H1 (cell line): ENCODE results near the gene NEDD1. TPM values are rescaled to one million over a fixed set of nuclear protein-coding genes. Genes with fewer than 3 reads are reported as not detected.

Source experiments
- CTCF ChIA-PET: fragments of 300-600 bp; sonication (Branson Sonifier 250); formaldehyde crosslinking; loops from one replicate; lab custom pipeline; 2021; ENCODE audit not compliant: partially characterized antibody; lab: Charles Lee
- POLR2A ChIA-PET: fragments of 300-600 bp; sonication (Branson Sonifier 250); formaldehyde crosslinking; loops from one replicate; lab custom pipeline; 2021; ENCODE audit warnings: inconsistent platforms; ENCODE audit not compliant: partially characterized antibody; lab: Charles Lee
- DNase-seq, 2 experiments: peaks; one replicate each; pipeline versions ENCODE4 v3.0.0 to v3.0.0-alpha.2; 2010 to 2022; ENCODE audit warnings: low spot score in 2 of 2, low read depth in 1 of 2, mixed read lengths in 1 of 2
- FAIRE-seq: peaks from 2 replicates; lab custom pipeline; 2011; peaks lifted over from hg19 to GRCh38; lab: Jason Lieb, UNC
- H2AFZ ChIP-seq: 2 replicates; pipeline ENCODE4 v1.8.1; 2012; ENCODE audit warnings: low read length, inconsistent platforms
- H2AK5ac ChIP-seq: 2 replicates; pipeline ENCODE4 v1.6.1; 2013; ENCODE audit warnings: low read depth, low read length
- H2BK120ac ChIP-seq: replicated peaks from 2 replicates; pipeline ENCODE3; 2013; ENCODE audit warnings: low read depth, low read length, inconsistent platforms
- H2BK12ac ChIP-seq: 2 replicates; pipeline ENCODE4 v1.6.1; 2013; ENCODE audit warnings: low read depth, low read length
- H2BK15ac ChIP-seq: 2 replicates; pipeline ENCODE4 v1.6.1; 2013; ENCODE audit warnings: low read length
- H2BK20ac ChIP-seq: 2 replicates; pipeline ENCODE4 v1.6.1; 2013; ENCODE audit warnings: low read length
- H2BK5ac ChIP-seq: 2 replicates; pipeline ENCODE4 v1.6.1; 2013; ENCODE audit warnings: low read depth, low read length
- H3K14ac ChIP-seq: 2 replicates; pipeline ENCODE4 v1.6.1; 2013; ENCODE audit warnings: inconsistent platforms; ENCODE audit not compliant: insufficient read length
- H3K18ac ChIP-seq: 2 replicates; pipeline ENCODE4 v1.6.1; 2013; ENCODE audit warnings: low read length; ENCODE audit errors: extremely low read depth
- H3K23ac ChIP-seq: 2 replicates; pipeline ENCODE4 v1.6.1; 2013; ENCODE audit warnings: inconsistent platforms; ENCODE audit not compliant: insufficient read length
- H3K23me2 ChIP-seq: 2 replicates; pipeline ENCODE4 v1.6.1; 2013; ENCODE audit warnings: low read depth, low read length
- H3K27ac ChIP-seq: 2 replicates; pipeline ENCODE4 v1.6.1; 2011; ENCODE audit warnings: low read depth, low read length, inconsistent platforms
- H3K27me3 ChIP-seq, 4 experiments: replicated peaks in 1 of 4; 1 replicate in 1 of 4; 2 replicates in 3 of 4; pipeline versions ENCODE4 v1.6.1 to v1.8.1; 2011 to 2013; ENCODE audit warnings: low read length in 3 of 4, mild to moderate bottlenecking in 3 of 4, inconsistent platforms in 2 of 4, mixed read lengths in 2 of 4, moderate library complexity in 1 of 4; ENCODE audit not compliant: control insufficient read depth in 3 of 4, insufficient read depth in 3 of 4; ENCODE audit errors: extremely low read depth in 1 of 4
- H3K36me3 ChIP-seq, 4 experiments: 2 replicates each; pipeline versions ENCODE4 v1.6.1 to v1.8.1; 2011 to 2013; ENCODE audit warnings: mild to moderate bottlenecking in 4 of 4, low read length in 3 of 4, moderate library complexity in 2 of 4, control low read depth in 1 of 4, inconsistent platforms in 1 of 4; ENCODE audit not compliant: insufficient read depth in 4 of 4, control insufficient read depth in 2 of 4
- H3K4ac ChIP-seq: replicated peaks from 2 replicates; pipeline ENCODE3; 2013; ENCODE audit warnings: low read length, low read depth, mixed read lengths, inconsistent platforms; ENCODE audit not compliant: insufficient read length
- H3K4me1 ChIP-seq, 4 experiments: replicated peaks in 1 of 4; 1 replicate in 1 of 4; 2 replicates in 3 of 4; pipeline versions ENCODE4 v1.6.1 to v1.8.1; 2011 to 2013; ENCODE audit warnings: low read length in 3 of 4, inconsistent platforms in 2 of 4, mixed read lengths in 1 of 4; ENCODE audit not compliant: insufficient read depth in 4 of 4, control insufficient read depth in 3 of 4
- H3K4me2 ChIP-seq, 2 experiments: 2 replicates each; pipeline versions ENCODE4 v1.6.1 to v1.8.1; 2011 to 2013; ENCODE audit warnings: low read depth in 2 of 2, low read length in 2 of 2, control low read depth in 1 of 2, inconsistent platforms in 1 of 2, mild to moderate bottlenecking in 1 of 2; ENCODE audit not compliant: insufficient read depth in 1 of 2
- H3K4me3 ChIP-seq, 4 experiments: fragments of 200-600, 300-600 bp in 1 of 4; sonication (generic), shearing (Covaris generic), sonication (Bioruptor Twin) in 1 of 4; 2 replicates each; pipeline versions ENCODE4 v1.5.1 to v1.8.1; 2011 to 2016; ENCODE audit warnings: low read length in 4 of 4, low read depth in 3 of 4, control low read depth in 2 of 4, inconsistent platforms in 2 of 4, mild to moderate bottlenecking in 2 of 4, mixed read lengths in 1 of 4, moderate library complexity in 1 of 4; ENCODE audit not compliant: insufficient read depth in 2 of 4; ENCODE audit errors: extremely low read depth in 1 of 4
- H3K56ac ChIP-seq: replicated peaks from 2 replicates; pipeline ENCODE3; 2013; ENCODE audit warnings: low read depth, mild to moderate bottlenecking, mixed read lengths, low read length, inconsistent platforms; ENCODE audit not compliant: insufficient read length
- H3K79me1 ChIP-seq: 2 replicates; pipeline ENCODE4 v1.6.1; 2013; ENCODE audit warnings: low read depth, low read length, control low read depth
- H3K79me2 ChIP-seq, 2 experiments: 2 replicates each; pipeline versions ENCODE4 v1.6.1 to v1.8.1; 2012 to 2013; ENCODE audit warnings: low read length in 2 of 2, mild to moderate bottlenecking in 2 of 2, inconsistent platforms in 1 of 2; ENCODE audit not compliant: insufficient read depth in 2 of 2, control insufficient read depth in 1 of 2
- H3K9ac ChIP-seq, 4 experiments: replicated peaks in 1 of 4; 1 replicate in 1 of 4; 2 replicates in 3 of 4; pipeline versions ENCODE4 v1.6.1 to v1.8.1; 2011 to 2013; ENCODE audit warnings: low read depth in 3 of 4, low read length in 3 of 4, control low read depth in 2 of 4, mild to moderate bottlenecking in 2 of 4, moderate library complexity in 2 of 4, inconsistent platforms in 1 of 4; ENCODE audit errors: extremely low read depth in 1 of 4
- H3K9me3 ChIP-seq, 2 experiments: 2 replicates each; pipeline versions ENCODE4 v1.6.1 to v1.8.1; 2012 to 2013; ENCODE audit warnings: mild to moderate bottlenecking in 2 of 2, moderate library complexity in 2 of 2, control low read depth in 1 of 2, inconsistent platforms in 1 of 2, low read depth in 1 of 2, low read length in 1 of 2, mixed read lengths in 1 of 2; ENCODE audit not compliant: insufficient read depth in 2 of 2
- H4K20me1 ChIP-seq, 2 experiments: replicated peaks in 1 of 2; 2 replicates each; pipeline versions ENCODE3 to v1.8.1; 2011 to 2013; ENCODE audit warnings: inconsistent platforms in 2 of 2, low read length in 2 of 2, mild to moderate bottlenecking in 1 of 2; ENCODE audit not compliant: insufficient read depth in 2 of 2, control insufficient read depth in 1 of 2
- H4K5ac ChIP-seq: 2 replicates; pipeline ENCODE4 v1.6.1; 2013; ENCODE audit warnings: low read length, low read depth, mixed read lengths, inconsistent platforms; ENCODE audit not compliant: insufficient read length
- H4K8ac ChIP-seq: 2 replicates; pipeline ENCODE4 v1.8.0; 2013; ENCODE audit warnings: mild to moderate bottlenecking, moderate library complexity, low read length, inconsistent platforms; ENCODE audit not compliant: insufficient read depth; ENCODE audit errors: extremely low read depth
- H4K91ac ChIP-seq: replicated peaks from 2 replicates; pipeline ENCODE3; 2013; ENCODE audit warnings: low read length, mixed read lengths, inconsistent platforms; ENCODE audit not compliant: insufficient read length
- BRCA1 ChIP-seq: IDR thresholded peaks from 2 replicates; pipeline ENCODE4 v1.6.1; 2012; ENCODE audit warnings: low read depth, low read length, improper control_type of control experiment
- EP300 ChIP-seq, 2 experiments: IDR thresholded peaks; 1 replicate in 1 of 2; 2 replicates in 1 of 2; pipeline ENCODE4 v1.6.1; 2011 to 2012; ENCODE audit warnings: low read depth in 2 of 2, low read length in 2 of 2, mild to moderate bottlenecking in 2 of 2, borderline replicate concordance in 1 of 2, inconsistent platforms in 1 of 2, moderate library complexity in 1 of 2
- FOSL1 ChIP-seq: IDR thresholded peaks from 2 replicates; pipeline ENCODE4 v1.6.1; 2011; ENCODE audit warnings: mild to moderate bottlenecking, low read depth, low read length, moderate library complexity; ENCODE audit not compliant: insufficient read depth
- JUN ChIP-seq: IDR thresholded peaks from 2 replicates; pipeline ENCODE4 v1.6.1; 2011; ENCODE audit warnings: low read depth, mild to moderate bottlenecking, improper control_type of control experiment, low read length
- POLR2AphosphoS5 ChIP-seq: IDR thresholded peaks from 2 replicates; pipeline ENCODE4 v1.6.1; 2011; ENCODE audit warnings: low read depth, low read length
- SIN3A ChIP-seq, 2 experiments: IDR thresholded peaks in 1 of 2; conservative IDR thresholded peaks in 1 of 2; 2 replicates each; pipeline ENCODE4 v1.6.1; 2011 to 2012; ENCODE audit warnings: low read length in 2 of 2, improper control_type of control experiment in 1 of 2, low read depth in 1 of 2, mild to moderate bottlenecking in 1 of 2
- SP1 ChIP-seq: IDR thresholded peaks from 2 replicates; pipeline ENCODE4 v1.6.1; 2011; ENCODE audit warnings: low read depth, low read length
- ZNF274 ChIP-seq: IDR thresholded peaks from 2 replicates; pipeline ENCODE4 v1.7.0; 2012; ENCODE audit warnings: low read length, borderline replicate concordance; ENCODE audit errors: extremely low read depth
- WGBS, 2 experiments: shearing (Covaris generic) in 1 of 2; methylation state at CpG; one replicate each; pipeline versions ENCODE4 v1.1.6 to v1.1.7; 2013 to 2015; ENCODE audit warnings: low lambda C conversion rate in 2 of 2, mixed read lengths in 2 of 2, inconsistent platforms in 1 of 2, low coverage in 1 of 2, missing lambda C conversion rate in 1 of 2; ENCODE audit not compliant: insufficient replicate concordance in 2 of 2, insufficient coverage in 1 of 2, insufficient read length in 1 of 2; ENCODE audit errors: extremely low coverage in 1 of 2, missing lambda C conversion rate in 1 of 2; 5-methylcytosine and 5-hydroxymethylcytosine counted together
- polyA plus RNA-seq, 7 experiments: library from polyadenylated mRNA; depleted of rRNA in 3 of 7; stranded (reverse) in 5 of 7; unstranded in 2 of 7; fragments of >200 nt in 5 of 7; fragments of 200-250 nt in 2 of 7; gene quantifications; 1 replicate in 5 of 7; 2 replicates in 1 of 7; 4 replicates in 1 of 7; pipeline versions ENCODE4 v1.2.1 to v1.2.3, GENCODE V29; 2011 to 2013; ENCODE audit warnings: missing spikeins in 2 of 7, mixed read lengths in 2 of 7
- total RNA-seq: library from RNA; stranded (reverse); fragmentation: NEBNext Ultra II Directional; extraction: Animal tissue kit (Norgen Biotek cat#: 25700); gene quantifications from 2 replicates; pipeline ENCODE4 v1.2.1, GENCODE V29; 2021

NEDD1 gene
- total and polyA plus RNA-seq, 2 of the 8 experiments (the other 6 are each of a cell fraction or from before 2014, with no cell fraction given): 9.0 to 26.6 TPM

DNA sequence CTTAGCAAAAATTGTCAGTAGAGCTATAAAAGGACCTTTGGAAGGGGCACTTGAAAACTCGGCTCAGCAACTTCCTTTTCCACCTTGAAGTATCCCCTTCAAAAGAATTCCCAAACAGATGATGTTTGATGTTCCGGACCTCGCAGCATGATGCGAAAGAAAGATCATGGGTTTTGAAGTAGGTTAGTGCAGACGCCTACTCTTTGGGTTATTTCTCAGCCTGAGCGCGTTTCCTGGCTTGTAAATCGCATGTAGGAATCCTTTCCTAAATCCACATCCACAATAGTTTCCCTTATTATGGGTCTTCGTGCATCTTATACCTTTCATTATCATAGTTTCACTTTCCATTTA, 584 bp upstream of the NEDD1 start:
- no peak for DNase-seq
- no peak overlapping the region for H2BK20ac ChIP-seq
- no peak for TF ChIP-seq POLR2AphosphoS5
- no peak for TF ChIP-seq JUN
- no peak for TF ChIP-seq BRCA1
- no peak for TF ChIP-seq FOSL1
- TF ChIP-seq ZNF274: no peak
- no peak for TF ChIP-seq EP300 (IDR thresholded peaks at IDR 0.05; ENCODE audit: borderline replicate concordance in 1 of 2, low read depth in 2 of 2, low read length in 2 of 2)
- TF ChIP-seq SIN3A (conservative IDR thresholded peaks at IDR 0.05 in 1 of 2, IDR thresholded peaks at IDR 0.05 in 1 of 2; ENCODE audit: low read depth in 1 of 2, low read length in 2 of 2): no peak
- TF ChIP-seq SP1: no peak
- no peak overlapping the region for H2BK15ac ChIP-seq
- no peak overlapping the region for H3K9ac ChIP-seq
- H2AFZ ChIP-seq: peak overlapping the region; percentile 76; the same call in 1 of the 2 replicates
- H3K23me2 ChIP-seq: peaks cover 12% of the 10 kb centered on the region; the same call in 1 of the 2 replicates
- no peak overlapping the region for H4K91ac ChIP-seq
- no peak overlapping the region for H2BK120ac ChIP-seq
- peaks cover 0 to 28% of the 10 kb centered on the region in 2 experiments; a peak in 3 of 4 replicates for H3K79me2 ChIP-seq
- POLR2A ChIA-PET: no interaction called here
- H3K27ac ChIP-seq: no peak overlapping the region
- H3K23ac ChIP-seq: no peak overlapping the region
- peaks cover 0 to 1% (median 0%) of the 10 kb centered on the region in 4 experiments; a peak in 1 of 7 replicates for H3K27me3 ChIP-seq
- H3K4ac ChIP-seq: no peak overlapping the region
- no peak for FAIRE-seq
- 0 out of 2 replicates have a peak overlapping the region, but pooled peaks have one; percentile 31 for H2BK5ac ChIP-seq
- no peaks in the 10 kb centered on the region for H3K79me1 ChIP-seq
- no peak overlapping the region for H2AK5ac ChIP-seq
- 91% methylated on average over 9 of the region's 9 CpGs; no CpG with 5 or more reads in 1 of the 2 experiments for WGBS, 2 experiments
- CTCF ChIA-PET: no interaction called here
- peaks cover 0 to 6% (median 0%) of the 10 kb centered on the region in 4 experiments; a peak in 1 of 8 replicates for H3K36me3 ChIP-seq
- H4K20me1 ChIP-seq: no peaks in the 10 kb centered on the region
- H3K14ac ChIP-seq: no peak overlapping the region
- peaks cover 2 to 9% (median 3%) of the 10 kb centered on the region in 4 experiments; a peak in 5 of 7 replicates for H3K4me1 ChIP-seq
- no peak overlapping the region for H3K56ac ChIP-seq
- H2BK12ac ChIP-seq: no peak overlapping the region
- H3K9me3 ChIP-seq: no peaks in the 10 kb centered on the region
- H3K4me2 ChIP-seq: peak overlapping the region; percentile 86 to 98
- H3K18ac ChIP-seq: no peak overlapping the region
- H3K4me3 ChIP-seq: peak overlapping the region in 3 of 4 experiments; percentile 75 to 93 (median 80); a peak in 6 of 8 replicates
- H4K5ac ChIP-seq: no peak overlapping the region
- no peak overlapping the region for H4K8ac ChIP-seq
